Measurements from ENCODE around the gene ZNHIT6. TPM values are rescaled to one million over a fixed set of nuclear protein-coding genes. Genes with fewer than 3 reads are reported as not detected.

ZNHIT6 gene
- total and polyA plus RNA-seq, 10 of the 15 experiments (the other 5 are each of a cell fraction or from before 2014, with no cell fraction given): 12.8 to 32.0 (median 18.8) TPM

- TF ChIP-seq, protein P1, sequence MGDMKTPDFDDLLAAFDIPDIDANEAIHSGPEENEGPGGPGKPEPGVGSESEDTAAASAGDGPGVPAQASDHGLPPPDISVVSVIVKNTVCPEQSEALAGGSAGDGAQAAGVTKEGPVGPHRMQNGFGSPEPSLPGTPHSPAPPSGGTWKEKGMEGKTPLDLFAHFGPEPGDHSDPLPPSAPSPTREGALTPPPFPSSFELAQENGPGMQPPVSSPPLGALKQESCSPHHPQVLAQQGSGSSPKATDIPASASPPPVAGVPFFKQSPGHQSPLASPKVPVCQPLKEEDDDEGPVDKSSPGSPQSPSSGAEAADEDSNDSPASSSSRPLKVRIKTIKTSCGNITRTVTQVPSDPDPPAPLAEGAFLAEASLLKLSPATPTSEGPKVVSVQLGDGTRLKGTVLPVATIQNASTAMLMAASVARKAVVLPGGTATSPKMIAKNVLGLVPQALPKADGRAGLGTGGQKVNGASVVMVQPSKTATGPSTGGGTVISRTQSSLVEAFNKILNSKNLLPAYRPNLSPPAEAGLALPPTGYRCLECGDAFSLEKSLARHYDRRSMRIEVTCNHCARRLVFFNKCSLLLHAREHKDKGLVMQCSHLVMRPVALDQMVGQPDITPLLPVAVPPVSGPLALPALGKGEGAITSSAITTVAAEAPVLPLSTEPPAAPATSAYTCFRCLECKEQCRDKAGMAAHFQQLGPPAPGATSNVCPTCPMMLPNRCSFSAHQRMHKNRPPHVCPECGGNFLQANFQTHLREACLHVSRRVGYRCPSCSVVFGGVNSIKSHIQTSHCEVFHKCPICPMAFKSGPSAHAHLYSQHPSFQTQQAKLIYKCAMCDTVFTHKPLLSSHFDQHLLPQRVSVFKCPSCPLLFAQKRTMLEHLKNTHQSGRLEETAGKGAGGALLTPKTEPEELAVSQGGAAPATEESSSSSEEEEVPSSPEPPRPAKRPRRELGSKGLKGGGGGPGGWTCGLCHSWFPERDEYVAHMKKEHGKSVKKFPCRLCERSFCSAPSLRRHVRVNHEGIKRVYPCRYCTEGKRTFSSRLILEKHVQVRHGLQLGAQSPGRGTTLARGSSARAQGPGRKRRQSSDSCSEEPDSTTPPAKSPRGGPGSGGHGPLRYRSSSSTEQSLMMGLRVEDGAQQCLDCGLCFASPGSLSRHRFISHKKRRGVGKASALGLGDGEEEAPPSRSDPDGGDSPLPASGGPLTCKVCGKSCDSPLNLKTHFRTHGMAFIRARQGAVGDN (IDR thresholded peaks at IDR 0.05): no peak
- TF ChIP-seq YBX1 (IDR thresholded peaks at IDR 0.05) (no peak), ETV6 (conservative IDR thresholded peaks at IDR 0.05 in 1 of 2, IDR thresholded peaks at IDR 0.05 in 1 of 2; ENCODE audit: borderline replicate concordance in 1 of 2, low read depth in 1 of 2) (no peak)
Measured at GRCh38 chr1:85650645-85651044, 57.6 kb downstream of the ZNHIT6 start (continued).

GRCh38 chr1:85649591-85649990 is 58.6 kb downstream of the ZNHIT6 start:
- in situ Hi-C loops (cut with MboI) (no loop called here), intact Hi-C loops (cut with micrococcal nuclease; ENCODE audit: unreplicated experiment) (no loop called here)
- BruUV-seq (replicated peaks): no TSS peak
- ChIA-PET SMC1A (ENCODE audit: uncharacterized antibody, unreplicated experiment) (interaction anchor here (0.9 kb wide), 1 partner anchor 10 kb away, joined by 3 read pairs; no protein-coding TSS in a partner anchor), RAD21 (ENCODE audit: unreplicated experiment) (no interaction called here), POLR2A (interaction anchor here (1.1 kb wide), 1 partner anchor 10 kb away, joined by 3 read pairs; no protein-coding TSS in a partner anchor), CTCF (no interaction called here)
- FAIRE-seq (no peak), DNase-seq (ENCODE audit: low read depth, low spot score) (no peak), ATAC-seq (no peak)
- no peak overlapping the region for H2AFZ ChIP-seq (ENCODE audit: control insufficient read depth, low read depth, low read length)
- no peaks in the 10 kb centered on the region for H4K20me1 ChIP-seq (ENCODE audit: control insufficient read depth, insufficient read depth)
- no peak overlapping the region for H3K27ac ChIP-seq (ENCODE audit: control insufficient read depth, insufficient read depth)
- H3K79me2 ChIP-seq (ENCODE audit: control insufficient read depth, insufficient read depth, low read length): no peaks in the 10 kb centered on the region
- no peaks in the 10 kb centered on the region for H3K4me1 ChIP-seq (ENCODE audit: control insufficient read depth, insufficient read depth, low read length)
- no peak overlapping the region for H3K9ac ChIP-seq (ENCODE audit: control insufficient read depth, insufficient read depth, low read length)
- H3K36me3 ChIP-seq (ENCODE audit: control insufficient read depth in 2 of 2, insufficient read depth in 2 of 2, low read length in 1 of 2): peaks cover 6% of the 10 kb centered on the region in 2 experiments
- H3K27me3 ChIP-seq (replicated peaks in 1 of 2; ENCODE audit: control insufficient read depth in 2 of 2, insufficient read depth in 2 of 2, low read length in 1 of 2): no peaks in the 10 kb centered on the region
- no peak overlapping the region for H3K4me3 ChIP-seq
- H3K9me3 ChIP-seq (replicated peaks; ENCODE audit: control insufficient read depth, insufficient read depth, low read length): no peaks in the 10 kb centered on the region; the same call in 1 of the 3 replicates
- H3K4me2 ChIP-seq (ENCODE audit: control insufficient read depth, insufficient read depth): no peak overlapping the region
- TF ChIP-seq RFX5 (IDR thresholded peaks at IDR 0.05; ENCODE audit: low read depth, low read length): no peak
- no peak for TF ChIP-seq REST (IDR thresholded peaks at IDR 0.05; ENCODE audit: low read depth, low read length)
- no peak for TF ChIP-seq SMAD5 (IDR thresholded peaks at IDR 0.05; ENCODE audit: low read depth)
- TF ChIP-seq PML (IDR thresholded peaks at IDR 0.05; ENCODE audit: low read length): no peak
- TF ChIP-seq, protein P2, sequence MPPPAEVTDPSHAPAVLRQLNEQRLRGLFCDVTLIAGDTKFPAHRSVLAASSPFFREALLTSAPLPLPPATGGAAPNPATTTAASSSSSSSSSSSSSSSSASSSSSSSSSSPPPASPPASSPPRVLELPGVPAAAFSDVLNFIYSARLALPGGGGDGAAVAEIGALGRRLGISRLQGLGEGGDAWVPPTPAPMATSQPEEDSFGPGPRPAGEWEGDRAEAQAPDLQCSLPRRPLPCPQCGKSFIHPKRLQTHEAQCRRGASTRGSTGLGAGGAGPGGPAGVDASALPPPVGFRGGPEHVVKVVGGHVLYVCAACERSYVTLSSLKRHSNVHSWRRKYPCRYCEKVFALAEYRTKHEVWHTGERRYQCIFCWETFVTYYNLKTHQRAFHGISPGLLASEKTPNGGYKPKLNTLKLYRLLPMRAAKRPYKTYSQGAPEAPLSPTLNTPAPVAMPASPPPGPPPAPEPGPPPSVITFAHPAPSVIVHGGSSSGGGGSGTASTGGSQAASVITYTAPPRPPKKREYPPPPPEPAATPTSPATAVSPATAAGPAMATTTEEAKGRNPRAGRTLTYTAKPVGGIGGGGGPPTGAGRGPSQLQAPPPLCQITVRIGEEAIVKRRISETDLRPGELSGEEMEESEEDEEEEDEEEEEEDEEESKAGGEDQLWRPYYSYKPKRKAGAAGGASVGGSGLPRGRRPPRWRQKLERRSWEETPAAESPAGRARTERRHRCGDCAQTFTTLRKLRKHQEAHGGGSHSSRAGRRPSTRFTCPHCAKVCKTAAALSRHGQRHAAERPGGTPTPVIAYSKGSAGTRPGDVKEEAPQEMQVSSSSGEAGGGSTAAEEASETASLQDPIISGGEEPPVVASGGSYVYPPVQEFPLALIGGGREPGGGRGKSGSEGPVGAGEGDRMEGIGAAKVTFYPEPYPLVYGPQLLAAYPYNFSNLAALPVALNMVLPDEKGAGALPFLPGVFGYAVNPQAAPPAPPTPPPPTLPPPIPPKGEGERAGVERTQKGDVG (CRISPR knock-in tag; IDR thresholded peaks at IDR 0.05): no peak
- TF ChIP-seq STAT3 (IDR thresholded peaks at IDR 0.05; ENCODE audit: low read depth, low read length): no peak
- no peak for TF ChIP-seq MAX (IDR thresholded peaks at IDR 0.05; ENCODE audit: low read depth, low read length)
- no peak for TF ChIP-seq SUPT20H (IDR thresholded peaks at IDR 0.05; ENCODE audit: borderline replicate concordance, control insufficient read depth, low read depth, low read length)
- TF ChIP-seq YY1 (IDR thresholded peaks at IDR 0.05; ENCODE audit: low read depth, low read length): no peak
- no peak for TF ChIP-seq TBL1XR1 (IDR thresholded peaks at IDR 0.05; ENCODE audit: low read depth, low read length)

Measured in GM12878 (cell line).